HEK293 (cell line): ENCODE data around the gene ARGLU1.

Experiments
- CTCF ChIA-PET: fragments of 350-600 bp; formaldehyde crosslinking; extraction: SDS; loops from one replicate; lab custom pipeline; 2021; ENCODE audit warnings: antibody characterized with exemption; lab: Yijun Ruan, JAX
- POLR2A ChIA-PET: fragments of 300-600 bp; formaldehyde crosslinking; extraction: SDS; loops from one replicate; lab custom pipeline; 2020; ENCODE audit warnings: antibody characterized with exemption, inconsistent platforms; lab: Yijun Ruan, JAX
- H3K27ac ChIP-seq: fragments of 200-500 bp; sonication (Bioruptor generic); 2 replicates; pipeline ENCODE4 v1.5.1; 2014; ENCODE audit warnings: low read depth, low read length, control low read depth, inconsistent platforms; ENCODE audit errors: extremely low read depth
- H3K36me3 ChIP-seq, 2 experiments: fragments of 200-500 bp in 1 of 2; sonication (Bioruptor generic) in 1 of 2; 1 replicate in 1 of 2; 2 replicates in 1 of 2; pipeline ENCODE4 v1.5.1; 2014 to 2017; ENCODE audit warnings: inconsistent platforms in 2 of 2, low read length in 2 of 2; ENCODE audit not compliant: control insufficient read depth in 2 of 2, insufficient read depth in 1 of 2
- H3K4me1 ChIP-seq: fragments of 200-500 bp; sonication (Bioruptor generic); 2 replicates; pipeline ENCODE4 v1.5.1; 2014; ENCODE audit warnings: mild to moderate bottlenecking, low read length, inconsistent platforms; ENCODE audit not compliant: control insufficient read depth, insufficient read depth
- H3K4me3 ChIP-seq: 2 replicates; pipeline ENCODE4 v1.5.1; 2011; ENCODE audit warnings: low read depth, mild to moderate bottlenecking, control low read depth, low read length, moderate library complexity
- H3K9me3 ChIP-seq: fragments of 200-500 bp; sonication (Bioruptor generic); 2 replicates; pipeline ENCODE4 v1.5.1; 2014; ENCODE audit warnings: low read depth, low read length, inconsistent platforms; ENCODE audit not compliant: control insufficient read depth, insufficient read depth
- GLI2 ChIP-seq: fragments of 450-650 bp; formaldehyde crosslinking; IDR thresholded peaks from 2 replicates; pipeline ENCODE4; 2017; ENCODE audit warnings: missing biosample characterization, missing genetic modification characterization, low read depth, borderline replicate concordance
- KLF10 ChIP-seq: fragments of 450-650 bp; IDR thresholded peaks from 2 replicates; pipeline ENCODE4 v1.5.1; 2018; ENCODE audit warnings: missing biosample characterization, mild to moderate bottlenecking, missing genetic modification characterization
- KLF7 ChIP-seq: fragments of 450-650 bp; formaldehyde crosslinking; IDR thresholded peaks from 2 replicates; pipeline ENCODE4 v1.5.1; 2016; ENCODE audit warnings: missing biosample characterization, missing genetic modification characterization, borderline replicate concordance
- MYNN ChIP-seq: fragments of 450-650 bp; formaldehyde crosslinking; IDR thresholded peaks from 2 replicates; pipeline ENCODE4 v1.5.1; 2016; ENCODE audit warnings: missing biosample characterization, missing genetic modification characterization, borderline replicate concordance
- SCRT1 ChIP-seq: fragments of 450-650 bp; formaldehyde crosslinking; IDR thresholded peaks from 2 replicates; pipeline ENCODE4 v1.5.1; 2016; ENCODE audit warnings: missing biosample characterization, missing genetic modification characterization, borderline replicate concordance
- SP7 ChIP-seq: fragments of 450-650 bp; formaldehyde crosslinking; IDR thresholded peaks from 2 replicates; pipeline ENCODE4 v1.5.1; 2016; ENCODE audit warnings: missing biosample characterization, missing genetic modification characterization
- TRIM28 ChIP-seq: IDR thresholded peaks from 2 replicates; pipeline ENCODE4 v1.6.1; 2011; ENCODE audit warnings: low read length, control low read depth, borderline replicate concordance
- WT1 ChIP-seq: fragments of 450-650 bp; formaldehyde crosslinking; IDR thresholded peaks from 2 replicates; pipeline ENCODE4 v1.5.1; 2016; ENCODE audit warnings: missing biosample characterization, missing genetic modification characterization
- ZNF138 ChIP-seq: fragments of 450-650 bp; formaldehyde crosslinking; IDR thresholded peaks from 2 replicates; pipeline ENCODE4 v1.5.1; 2016; ENCODE audit warnings: missing biosample characterization, missing genetic modification characterization, borderline replicate concordance
- ZNF202 ChIP-seq: fragments of 450-650 bp; formaldehyde crosslinking; IDR thresholded peaks from 2 replicates; pipeline ENCODE4 v1.5.1; 2016; ENCODE audit warnings: missing biosample characterization, missing genetic modification characterization, borderline replicate concordance
- ZNF223 ChIP-seq: fragments of 450-650 bp; formaldehyde crosslinking; IDR thresholded peaks from 2 replicates; pipeline ENCODE4 v1.5.1; 2016; ENCODE audit warnings: missing biosample characterization, missing genetic modification characterization
- ZNF24 ChIP-seq: fragments of 450-650 bp; formaldehyde crosslinking; IDR thresholded peaks from 2 replicates; pipeline ENCODE4 v1.5.1; 2016; ENCODE audit warnings: missing biosample characterization, missing genetic modification characterization
- ZNF292 ChIP-seq: fragments of 450-650 bp; formaldehyde crosslinking; IDR thresholded peaks from 2 replicates; pipeline ENCODE4 v1.5.1; 2016; ENCODE audit warnings: low read depth, missing biosample characterization, missing genetic modification characterization, borderline replicate concordance
- ZNF354C ChIP-seq: fragments of 450-650 bp; formaldehyde crosslinking; IDR thresholded peaks from 2 replicates; pipeline ENCODE4 v1.5.1; 2016; ENCODE audit warnings: missing biosample characterization, missing genetic modification characterization, low read depth, borderline replicate concordance
- ZNF366 ChIP-seq: fragments of 450-650 bp; formaldehyde crosslinking; conservative IDR thresholded peaks from 2 replicates; pipeline ENCODE4 v1.5.1; 2016; ENCODE audit warnings: missing biosample characterization, missing genetic modification characterization
- ZNF571 ChIP-seq: fragments of 450-650 bp; formaldehyde crosslinking; IDR thresholded peaks from 2 replicates; pipeline ENCODE4 v1.5.0; 2017; ENCODE audit warnings: missing biosample characterization, missing genetic modification characterization
- ZXDB ChIP-seq: fragments of 450-650 bp; formaldehyde crosslinking; IDR thresholded peaks from 2 replicates; pipeline ENCODE4 v1.5.1; 2016; ENCODE audit warnings: missing biosample characterization, missing genetic modification characterization
- TF ChIP-seq, protein P1 (sequence below): fragments of 450-650 bp; formaldehyde crosslinking; IDR thresholded peaks from 2 replicates; pipeline ENCODE4 v1.5.1; 2017; ENCODE audit warnings: missing biosample characterization, missing genetic modification characterization
- TF ChIP-seq, protein P2 (sequence below): fragments of 450-650 bp; formaldehyde crosslinking; IDR thresholded peaks from 2 replicates; pipeline ENCODE4 v1.5.1; 2016; ENCODE audit warnings: missing biosample characterization, missing genetic modification characterization, low read depth
- TF ChIP-seq, protein P3 (sequence below): fragments of 450-650 bp; formaldehyde crosslinking; IDR thresholded peaks from 2 replicates; pipeline ENCODE4 v1.5.1; 2016; ENCODE audit warnings: missing biosample characterization, missing genetic modification characterization, borderline replicate concordance
- TF ChIP-seq, protein P4 (sequence below): fragments of 450-650 bp; formaldehyde crosslinking; IDR thresholded peaks from 2 replicates; pipeline ENCODE4 v1.5.1; 2016; ENCODE audit warnings: missing biosample characterization, missing genetic modification characterization

ARGLU1 gene

DNA sequence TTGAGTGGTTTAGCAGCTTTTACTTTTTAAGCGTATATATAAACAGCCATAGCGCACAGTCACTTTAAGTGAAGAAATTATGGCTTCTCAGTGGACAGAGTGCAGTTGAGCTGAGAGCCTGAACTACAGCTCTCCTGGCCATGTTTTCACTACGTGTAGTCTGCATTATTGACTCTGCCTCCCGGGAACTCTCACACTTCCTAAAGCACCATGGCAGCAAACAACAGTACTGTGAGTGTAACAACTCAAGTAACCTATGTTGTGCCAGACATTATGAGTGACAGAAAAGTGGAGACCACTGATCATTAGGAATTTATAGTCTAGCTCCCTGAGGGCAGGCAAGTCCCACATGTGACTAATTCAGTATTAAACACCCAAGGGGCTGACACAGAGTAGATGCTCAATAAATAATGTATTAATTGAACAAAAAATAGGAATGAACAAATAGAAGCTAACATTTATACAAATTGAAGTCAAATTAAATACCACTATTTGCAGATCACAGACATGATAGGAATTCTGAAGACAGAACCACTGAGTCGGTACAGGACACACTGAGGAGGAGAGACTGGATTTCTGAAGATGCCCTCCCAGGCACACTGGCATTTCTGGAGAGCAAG lies 52.2 kb downstream of the ARGLU1 start (continued):
- TF ChIP-seq, protein P1, sequence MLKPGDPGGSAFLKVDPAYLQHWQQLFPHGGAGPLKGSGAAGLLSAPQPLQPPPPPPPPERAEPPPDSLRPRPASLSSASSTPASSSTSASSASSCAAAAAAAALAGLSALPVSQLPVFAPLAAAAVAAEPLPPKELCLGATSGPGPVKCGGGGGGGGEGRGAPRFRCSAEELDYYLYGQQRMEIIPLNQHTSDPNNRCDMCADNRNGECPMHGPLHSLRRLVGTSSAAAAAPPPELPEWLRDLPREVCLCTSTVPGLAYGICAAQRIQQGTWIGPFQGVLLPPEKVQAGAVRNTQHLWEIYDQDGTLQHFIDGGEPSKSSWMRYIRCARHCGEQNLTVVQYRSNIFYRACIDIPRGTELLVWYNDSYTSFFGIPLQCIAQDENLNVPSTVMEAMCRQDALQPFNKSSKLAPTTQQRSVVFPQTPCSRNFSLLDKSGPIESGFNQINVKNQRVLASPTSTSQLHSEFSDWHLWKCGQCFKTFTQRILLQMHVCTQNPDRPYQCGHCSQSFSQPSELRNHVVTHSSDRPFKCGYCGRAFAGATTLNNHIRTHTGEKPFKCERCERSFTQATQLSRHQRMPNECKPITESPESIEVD (tag by site-specific recombination) = 0 out of 2 replicates have a peak, but pooled peaks have one; percentile 35
- TF ChIP-seq, all 188 proteins: peak for 5

DNA sequence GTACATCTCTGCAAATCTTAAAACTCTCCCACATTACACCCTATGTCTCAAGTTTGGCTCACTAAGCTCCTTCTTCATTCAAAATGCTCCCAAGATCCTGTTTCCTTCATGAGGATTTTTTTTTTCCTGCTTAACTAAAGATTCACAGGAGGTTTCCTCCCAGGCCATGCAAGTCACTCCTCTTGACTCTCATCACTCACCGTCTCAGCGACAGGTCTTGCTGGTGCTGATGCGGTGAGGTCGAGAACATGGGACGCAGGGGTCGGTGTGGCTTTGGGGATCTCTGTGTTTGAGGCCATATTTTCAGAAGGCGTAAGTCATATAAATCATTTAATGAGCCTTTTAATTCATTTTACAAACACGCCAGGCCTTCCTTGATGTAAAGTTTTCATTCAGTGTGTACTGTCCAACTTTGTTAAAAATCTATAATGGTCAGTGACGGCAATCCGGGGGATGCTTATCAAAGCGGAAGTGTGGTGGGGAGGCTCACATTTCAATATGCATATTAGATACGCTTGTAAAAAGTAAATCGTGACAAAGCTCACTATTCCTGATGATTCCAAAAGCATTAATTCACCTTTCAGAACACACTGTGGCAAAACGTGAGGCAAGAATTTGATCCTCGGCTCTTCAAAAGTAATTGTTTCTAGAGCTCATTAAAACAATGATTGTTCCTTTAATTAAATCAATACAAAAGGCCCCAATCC lies 52.9 kb downstream of the ARGLU1 start:
- Histone ChIP-seq H3K4me1 (peaks cover 15% of the 10 kb centered on the region), H3K36me3 (peaks cover 7 to 20% of the 10 kb centered on the region in 2 experiments), H3K4me3 (no peak overlapping the region), H3K27ac (no peak overlapping the region), H3K9me3 (no peaks in the 10 kb centered on the region)
- CTCF ChIA-PET = interaction anchor here (0.7 kb wide), 1 partner anchor 649 kb away, joined by 3 read pairs; no protein-coding TSS in a partner anchor
- POLR2A ChIA-PET = interaction anchor here (1.3 kb wide), 1 partner anchor 20 kb away, joined by 3 read pairs; the partner anchor contains the start of gene EFNB2
- TF ChIP-seq ZNF223 (no peak), WT1 (tag by site-specific recombination) (no peak), KLF10 (tag by site-specific recombination) (0 out of 2 replicates have a peak, but pooled peaks have one; percentile 32), SCRT1 (tag by site-specific recombination) (no peak), ZNF366 (tag by site-specific recombination) (peak; percentile 52; the same call in 1 of the 2 replicates), KLF7 (no peak), ZNF24 (peak; percentile 81), ZXDB (tag by site-specific recombination) (no peak), ZNF138 (tag by site-specific recombination) (no peak), ZNF354C (tag by site-specific recombination) (no peak), MYNN (tag by site-specific recombination) (no peak), TRIM28 (no peak), ZNF571 (no peak), ZNF202 (no peak), GLI2 (tag by site-specific recombination) (0 out of 2 replicates have a peak, but pooled peaks have one; percentile 22), ZNF292 (tag by site-specific recombination) (no peak), SP7 (tag by site-specific recombination) (peak; percentile 47; the same call in 1 of the 2 replicates)
- TF ChIP-seq, protein P1 (tag by site-specific recombination) = peak; percentile 75
- TF ChIP-seq, protein P2, sequence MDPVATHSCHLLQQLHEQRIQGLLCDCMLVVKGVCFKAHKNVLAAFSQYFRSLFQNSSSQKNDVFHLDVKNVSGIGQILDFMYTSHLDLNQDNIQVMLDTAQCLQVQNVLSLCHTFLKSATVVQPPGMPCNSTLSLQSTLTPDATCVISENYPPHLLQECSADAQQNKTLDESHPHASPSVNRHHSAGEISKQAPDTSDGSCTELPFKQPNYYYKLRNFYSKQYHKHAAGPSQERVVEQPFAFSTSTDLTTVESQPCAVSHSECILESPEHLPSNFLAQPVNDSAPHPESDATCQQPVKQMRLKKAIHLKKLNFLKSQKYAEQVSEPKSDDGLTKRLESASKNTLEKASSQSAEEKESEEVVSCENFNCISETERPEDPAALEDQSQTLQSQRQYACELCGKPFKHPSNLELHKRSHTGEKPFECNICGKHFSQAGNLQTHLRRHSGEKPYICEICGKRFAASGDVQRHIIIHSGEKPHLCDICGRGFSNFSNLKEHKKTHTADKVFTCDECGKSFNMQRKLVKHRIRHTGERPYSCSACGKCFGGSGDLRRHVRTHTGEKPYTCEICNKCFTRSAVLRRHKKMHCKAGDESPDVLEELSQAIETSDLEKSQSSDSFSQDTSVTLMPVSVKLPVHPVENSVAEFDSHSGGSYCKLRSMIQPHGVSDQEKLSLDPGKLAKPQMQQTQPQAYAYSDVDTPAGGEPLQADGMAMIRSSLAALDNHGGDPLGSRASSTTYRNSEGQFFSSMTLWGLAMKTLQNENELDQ (tag by site-specific recombination) = no peak
- TF ChIP-seq, protein P3, sequence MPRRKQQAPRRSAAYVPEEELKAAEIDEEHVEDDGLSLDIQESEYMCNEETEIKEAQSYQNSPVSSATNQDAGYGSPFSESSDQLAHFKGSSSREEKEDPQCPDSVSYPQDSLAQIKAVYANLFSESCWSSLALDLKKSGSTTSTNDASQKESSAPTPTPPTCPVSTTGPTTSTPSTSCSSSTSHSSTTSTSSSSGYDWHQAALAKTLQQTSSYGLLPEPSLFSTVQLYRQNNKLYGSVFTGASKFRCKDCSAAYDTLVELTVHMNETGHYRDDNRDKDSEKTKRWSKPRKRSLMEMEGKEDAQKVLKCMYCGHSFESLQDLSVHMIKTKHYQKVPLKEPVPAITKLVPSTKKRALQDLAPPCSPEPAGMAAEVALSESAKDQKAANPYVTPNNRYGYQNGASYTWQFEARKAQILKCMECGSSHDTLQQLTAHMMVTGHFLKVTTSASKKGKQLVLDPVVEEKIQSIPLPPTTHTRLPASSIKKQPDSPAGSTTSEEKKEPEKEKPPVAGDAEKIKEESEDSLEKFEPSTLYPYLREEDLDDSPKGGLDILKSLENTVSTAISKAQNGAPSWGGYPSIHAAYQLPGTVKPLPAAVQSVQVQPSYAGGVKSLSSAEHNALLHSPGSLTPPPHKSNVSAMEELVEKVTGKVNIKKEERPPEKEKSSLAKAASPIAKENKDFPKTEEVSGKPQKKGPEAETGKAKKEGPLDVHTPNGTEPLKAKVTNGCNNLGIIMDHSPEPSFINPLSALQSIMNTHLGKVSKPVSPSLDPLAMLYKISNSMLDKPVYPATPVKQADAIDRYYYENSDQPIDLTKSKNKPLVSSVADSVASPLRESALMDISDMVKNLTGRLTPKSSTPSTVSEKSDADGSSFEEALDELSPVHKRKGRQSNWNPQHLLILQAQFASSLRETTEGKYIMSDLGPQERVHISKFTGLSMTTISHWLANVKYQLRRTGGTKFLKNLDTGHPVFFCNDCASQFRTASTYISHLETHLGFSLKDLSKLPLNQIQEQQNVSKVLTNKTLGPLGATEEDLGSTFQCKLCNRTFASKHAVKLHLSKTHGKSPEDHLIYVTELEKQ (tag by site-specific recombination) = peak; percentile 31; the same call in 1 of the 2 replicates
- TF ChIP-seq, protein P4, sequence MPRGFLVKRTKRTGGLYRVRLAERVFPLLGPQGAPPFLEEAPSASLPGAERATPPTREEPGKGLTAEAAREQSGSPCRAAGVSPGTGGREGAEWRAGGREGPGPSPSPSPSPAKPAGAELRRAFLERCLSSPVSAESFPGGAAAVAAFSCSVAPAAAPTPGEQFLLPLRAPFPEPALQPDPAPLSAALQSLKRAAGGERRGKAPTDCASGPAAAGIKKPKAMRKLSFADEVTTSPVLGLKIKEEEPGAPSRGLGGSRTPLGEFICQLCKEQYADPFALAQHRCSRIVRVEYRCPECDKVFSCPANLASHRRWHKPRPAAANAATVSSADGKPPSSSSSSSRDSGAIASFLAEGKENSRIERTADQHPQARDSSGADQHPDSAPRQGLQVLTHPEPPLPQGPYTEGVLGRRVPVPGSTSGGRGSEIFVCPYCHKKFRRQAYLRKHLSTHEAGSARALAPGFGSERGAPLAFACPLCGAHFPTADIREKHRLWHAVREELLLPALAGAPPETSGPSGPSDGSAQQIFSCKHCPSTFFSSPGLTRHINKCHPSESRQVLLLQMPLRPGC (tag by site-specific recombination) = peak; percentile 57; the same call in 1 of the 2 replicates
